GM04503 (cell line): ENCODE measurements around the gene CARF.
"Not testable (repeated sequence)": the region's sequence is repeated elsewhere in the genome, so short reads cannot be mapped to it uniquely, and the experiment has no call there.

Experiments used
- DNase-seq: peaks from one replicate; pipeline ENCODE4 v3.0.0-alpha.2; 2012; ENCODE audit warnings: low read depth

The CARF gene, protein sequence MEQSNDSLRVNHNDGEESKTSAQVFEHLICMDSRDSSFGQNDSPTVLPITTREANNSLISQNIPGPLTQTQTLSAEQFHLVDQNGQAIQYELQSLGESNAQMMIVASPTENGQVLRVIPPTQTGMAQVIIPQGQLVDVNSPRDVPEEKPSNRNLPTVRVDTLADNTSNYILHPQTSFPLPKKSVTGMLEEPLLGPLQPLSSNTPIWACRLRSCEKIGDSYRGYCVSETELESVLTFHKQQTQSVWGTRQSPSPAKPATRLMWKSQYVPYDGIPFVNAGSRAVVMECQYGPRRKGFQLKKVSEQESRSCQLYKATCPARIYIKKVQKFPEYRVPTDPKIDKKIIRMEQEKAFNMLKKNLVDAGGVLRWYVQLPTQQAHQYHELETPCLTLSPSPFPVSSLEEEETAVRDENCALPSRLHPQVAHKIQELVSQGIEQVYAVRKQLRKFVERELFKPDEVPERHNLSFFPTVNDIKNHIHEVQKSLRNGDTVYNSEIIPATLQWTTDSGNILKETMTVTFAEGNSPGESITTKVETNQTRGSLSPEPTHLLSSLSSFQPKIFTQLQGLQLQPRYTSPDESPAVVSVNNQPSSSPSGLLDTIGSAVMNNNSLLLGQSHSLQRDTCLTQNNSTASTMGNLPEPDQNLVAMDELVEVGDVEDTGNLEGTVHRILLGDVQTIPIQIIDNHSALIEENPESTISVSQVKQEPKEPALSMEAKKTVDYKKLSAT

DNA sequence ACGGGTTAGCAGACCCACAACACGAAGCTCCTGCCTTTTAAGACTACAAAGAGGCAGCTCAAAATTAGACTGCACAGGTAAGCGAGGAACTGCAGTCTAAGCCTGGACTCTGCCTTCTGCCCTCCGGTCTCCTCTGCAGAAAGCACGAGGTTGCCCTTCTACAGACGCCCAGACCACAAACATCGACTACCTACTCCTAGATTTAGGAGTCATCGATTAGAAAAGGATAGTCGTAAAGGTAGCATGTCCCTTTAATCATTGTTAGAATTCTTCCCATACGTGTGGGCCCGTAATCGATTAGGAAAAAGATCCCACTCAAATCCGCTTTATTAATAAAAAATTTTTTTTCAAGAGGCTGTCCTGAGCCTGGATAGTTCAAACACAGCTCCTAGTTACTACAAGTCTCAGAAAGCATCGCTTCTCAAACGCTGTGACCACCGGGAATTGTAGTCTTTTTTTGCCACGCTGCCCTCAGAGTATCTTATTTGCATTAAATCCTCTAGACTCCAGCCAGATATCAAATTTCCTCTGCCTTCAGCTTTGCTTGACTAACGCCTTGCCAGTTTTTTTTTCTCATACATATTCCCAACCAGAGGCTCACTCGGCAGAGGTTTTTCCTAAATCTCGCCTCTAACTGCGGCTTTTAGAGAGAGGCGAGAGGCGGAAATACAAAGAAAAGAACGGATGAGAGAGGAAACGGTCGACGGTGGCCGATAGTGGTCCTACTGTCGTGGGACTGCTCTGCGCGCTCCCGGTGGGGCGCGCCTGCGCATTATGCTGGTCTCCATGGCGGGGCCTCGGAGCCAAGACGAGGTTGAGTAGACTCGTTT is at the start of gene CARF, which contains the start of gene WDR12:
TSS of gene CARF (plus strand) at position 764 of the 830 bp plus-strand sequence. CDS start 29,628 bp downstream, outside the sequence.
TSS of gene WDR12 (minus strand) at position 162 of the 830 bp plus-strand sequence. CDS start 197 bp downstream, outside the sequence.
- DNase-seq = peak; percentile 84

DNA sequence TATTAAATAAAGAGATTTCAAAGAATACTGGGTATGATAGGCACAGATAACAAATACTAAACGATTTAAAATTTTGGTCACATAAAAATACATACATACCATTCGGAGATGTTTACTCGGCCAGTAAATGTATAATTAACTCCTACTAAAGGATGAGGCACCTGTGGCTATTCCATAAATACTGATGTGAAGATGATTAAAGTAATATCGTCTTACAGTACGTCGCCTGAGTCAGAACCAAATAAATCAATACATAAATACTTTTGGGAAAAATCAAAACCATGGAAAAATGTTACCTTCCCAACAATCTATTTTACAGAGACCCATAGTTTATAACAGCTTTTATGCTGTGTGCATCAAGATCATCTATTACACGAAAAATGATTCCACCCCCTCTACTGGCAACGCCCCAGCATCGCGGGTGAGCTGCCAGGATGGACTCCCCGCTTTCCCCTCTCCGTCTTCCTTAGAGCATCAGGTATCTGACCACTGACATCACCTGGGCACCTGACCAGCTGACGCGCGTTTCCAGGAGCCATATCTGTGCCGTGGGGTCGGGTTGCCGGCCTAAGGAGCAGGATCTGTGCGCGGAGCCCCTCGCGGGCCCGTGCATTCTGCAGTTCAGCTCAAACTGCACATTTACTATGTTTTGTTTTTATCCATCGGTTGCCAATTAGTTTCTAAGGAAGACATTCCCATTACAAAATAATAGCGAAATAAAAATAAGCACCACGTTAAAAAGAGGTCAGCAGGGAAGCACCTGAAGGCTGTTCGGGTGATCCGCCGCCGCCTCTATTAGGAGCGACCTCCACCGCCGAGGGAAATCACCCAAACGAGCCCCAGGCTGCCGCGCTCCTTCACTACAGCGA is 41.4 kb upstream of the CARF start:
- peak; percentile 14 for DNase-seq

DNA sequence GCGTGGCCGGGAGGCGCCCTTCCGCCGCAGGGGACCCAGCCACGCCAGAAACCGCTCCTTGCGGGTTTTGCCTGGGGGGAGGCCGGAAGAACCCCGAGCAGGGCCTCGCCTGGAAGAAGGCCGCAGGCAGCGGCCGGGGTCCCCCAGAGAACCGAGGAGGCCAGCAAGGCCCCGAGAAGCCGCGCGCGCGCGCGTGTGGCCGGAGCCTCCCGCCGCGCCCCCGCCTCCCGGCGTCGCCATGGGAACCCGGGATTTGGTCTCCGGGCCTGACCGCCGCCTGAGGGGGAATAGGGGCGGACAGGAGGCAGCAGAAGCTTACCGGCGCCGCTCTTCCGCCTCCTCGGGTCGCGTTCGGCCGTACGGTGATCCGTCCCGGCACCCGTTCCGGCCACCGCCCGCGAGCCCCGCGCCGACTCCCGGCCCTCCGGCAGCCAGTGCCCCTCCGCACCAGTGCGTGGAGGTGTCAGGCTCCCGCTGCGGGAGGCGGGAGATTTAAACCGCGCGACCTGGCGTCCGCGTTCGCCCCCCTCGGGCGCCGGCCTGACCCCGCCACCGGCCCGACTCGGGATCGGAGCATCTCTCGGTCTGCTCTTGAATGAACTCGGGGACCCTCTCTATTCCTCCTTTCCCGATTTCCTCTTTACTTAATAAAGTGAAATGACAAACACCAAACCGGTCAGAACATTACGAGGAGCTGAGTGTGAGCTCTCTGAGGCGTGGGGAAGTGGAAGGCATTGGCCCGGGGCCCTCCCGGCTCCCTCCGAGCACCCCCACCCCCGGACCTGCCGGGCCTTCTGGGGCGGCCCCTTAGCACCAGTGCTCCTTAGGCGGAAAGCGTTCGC is 40.6 kb upstream of the CARF start, which contains the start of gene ICA1L:
TSS of gene ICA1L (minus strand) at position 467 of the 842 bp plus-strand sequence. CDS start 42,757 bp downstream, outside the sequence.
- DNase-seq = peak; percentile 23

DNA sequence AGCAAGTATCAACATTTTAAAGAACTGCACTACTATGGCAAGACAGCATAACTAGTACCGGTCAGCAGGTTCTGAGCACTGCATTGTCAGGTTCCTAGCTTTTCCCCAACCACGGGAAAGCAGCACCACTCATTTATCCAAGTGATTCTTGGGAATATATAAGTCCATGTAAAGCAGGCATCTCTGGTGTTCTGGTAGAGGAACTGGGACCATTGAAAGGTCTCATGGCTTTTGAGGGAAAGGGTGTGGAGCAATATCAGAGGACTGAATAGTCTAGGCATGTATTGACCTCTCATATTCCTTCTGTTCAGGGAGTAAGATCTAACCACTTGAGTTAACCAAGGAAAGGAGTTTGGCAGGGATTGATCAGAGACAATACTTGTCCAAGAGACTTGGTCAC is 34.4 kb upstream of the CARF start:
- no peak for DNase-seq

DNA sequence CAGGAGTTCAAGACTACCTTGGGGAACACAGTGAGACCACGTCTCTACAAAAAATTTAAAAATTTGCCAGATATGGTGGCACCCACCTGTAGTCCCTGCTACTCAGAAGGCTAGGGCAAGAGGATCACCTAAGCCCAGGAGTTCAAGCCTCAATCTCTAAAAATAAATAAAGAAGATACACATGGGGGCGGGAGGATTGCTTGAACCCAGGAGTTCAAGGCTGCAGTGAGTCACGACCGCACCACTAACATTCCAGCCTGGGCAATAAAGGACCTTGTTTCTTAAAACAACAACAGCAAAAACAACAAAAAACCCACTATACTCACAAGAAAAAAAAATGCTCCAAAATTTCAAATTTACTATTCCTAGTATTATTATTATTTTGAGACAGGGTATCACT is 30.5 kb upstream of the CARF start:
- no peak for DNase-seq

DNA sequence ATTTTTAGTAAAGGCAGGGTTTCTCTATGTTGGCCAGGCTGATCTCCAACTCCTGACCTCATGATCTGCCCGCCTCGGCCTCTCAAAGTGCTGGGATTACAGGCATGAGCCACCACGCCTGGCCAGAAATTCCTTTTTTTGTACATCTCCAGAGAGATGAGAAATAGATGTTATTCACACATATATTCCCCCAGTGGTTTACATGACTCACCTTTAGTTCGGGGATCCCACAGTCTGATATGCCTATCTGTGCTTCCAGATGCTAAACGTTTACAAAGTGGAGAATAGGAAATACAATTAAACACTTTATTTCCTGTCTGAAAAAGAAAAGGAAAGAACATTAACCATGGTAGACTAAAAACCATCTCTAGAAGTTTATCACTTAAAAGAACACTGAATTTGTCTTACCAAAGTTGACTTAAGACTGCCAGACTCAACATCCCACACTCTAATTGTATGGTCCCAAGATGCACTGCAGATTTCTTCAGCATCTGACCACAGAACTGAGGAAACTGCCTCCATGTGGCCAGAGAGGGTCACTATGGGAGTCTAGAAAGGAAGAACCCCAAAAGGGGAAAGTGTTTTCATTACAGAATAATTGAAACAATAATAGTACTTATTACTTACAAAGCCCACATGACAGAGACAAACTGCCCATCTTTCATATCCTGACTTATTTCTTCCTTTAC is 27.9 kb upstream of the CARF start:
- no peak for DNase-seq

DNA sequence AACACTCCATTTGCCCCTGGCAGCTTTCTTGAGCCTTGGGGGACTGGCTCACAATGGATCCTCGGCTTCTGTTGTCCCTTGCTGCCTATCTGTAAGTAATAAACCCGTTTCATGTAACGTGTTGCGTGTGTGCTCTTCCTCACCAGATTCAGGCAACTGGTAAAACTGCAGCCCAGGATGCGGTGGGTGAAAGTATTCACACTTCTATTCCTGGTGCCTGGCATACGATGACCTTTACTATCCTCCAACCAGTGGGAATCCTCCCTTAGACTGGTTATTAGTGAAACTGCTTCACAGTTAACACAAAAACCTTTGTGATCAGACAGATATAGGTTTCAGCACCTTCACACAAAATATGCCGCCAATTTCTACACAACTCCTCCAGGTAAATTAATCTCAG is 26.9 kb upstream of the CARF start:
- no peak for DNase-seq

DNA sequence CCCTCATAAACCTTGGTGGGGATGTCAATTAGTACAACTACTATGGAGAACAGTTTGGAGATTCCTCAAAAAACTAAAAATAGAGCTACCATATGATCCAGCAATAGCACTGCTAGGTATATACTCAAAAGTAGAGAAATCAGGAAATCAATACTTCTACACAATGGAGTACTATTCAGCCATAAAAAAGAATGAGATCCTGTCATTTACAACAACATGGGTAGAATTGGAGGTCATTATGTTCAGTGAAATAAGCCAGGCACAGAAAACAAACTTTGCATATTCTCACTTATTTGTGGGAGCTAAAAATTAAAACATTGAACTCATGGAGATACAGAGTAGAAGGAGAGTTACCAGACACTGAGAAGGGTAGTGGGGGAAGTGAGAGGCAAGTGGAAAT is 6.6 kb upstream of the CARF start:
- DNase-seq = not testable (repeated sequence)

DNA sequence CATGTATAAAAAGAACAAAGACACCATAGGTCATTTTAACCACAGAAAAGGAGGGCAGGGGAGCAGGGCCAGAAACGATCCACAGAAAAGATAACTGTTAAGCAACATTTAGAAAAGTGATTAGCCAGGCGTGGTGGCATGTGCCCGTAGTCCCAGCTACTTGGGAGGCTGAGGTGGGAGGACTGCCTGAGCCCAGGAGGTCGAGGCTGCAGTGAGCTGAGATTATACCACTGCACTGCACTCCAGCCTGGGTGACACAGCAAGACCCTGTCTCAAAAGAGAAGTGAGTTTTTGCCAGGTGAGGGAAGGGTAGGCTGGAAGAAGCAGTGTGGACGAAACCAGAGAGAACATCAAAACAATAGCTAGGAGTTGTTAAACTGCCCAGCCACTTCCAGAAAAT is 3.9 kb upstream of the CARF start:
- DNase-seq = no peak

DNA sequence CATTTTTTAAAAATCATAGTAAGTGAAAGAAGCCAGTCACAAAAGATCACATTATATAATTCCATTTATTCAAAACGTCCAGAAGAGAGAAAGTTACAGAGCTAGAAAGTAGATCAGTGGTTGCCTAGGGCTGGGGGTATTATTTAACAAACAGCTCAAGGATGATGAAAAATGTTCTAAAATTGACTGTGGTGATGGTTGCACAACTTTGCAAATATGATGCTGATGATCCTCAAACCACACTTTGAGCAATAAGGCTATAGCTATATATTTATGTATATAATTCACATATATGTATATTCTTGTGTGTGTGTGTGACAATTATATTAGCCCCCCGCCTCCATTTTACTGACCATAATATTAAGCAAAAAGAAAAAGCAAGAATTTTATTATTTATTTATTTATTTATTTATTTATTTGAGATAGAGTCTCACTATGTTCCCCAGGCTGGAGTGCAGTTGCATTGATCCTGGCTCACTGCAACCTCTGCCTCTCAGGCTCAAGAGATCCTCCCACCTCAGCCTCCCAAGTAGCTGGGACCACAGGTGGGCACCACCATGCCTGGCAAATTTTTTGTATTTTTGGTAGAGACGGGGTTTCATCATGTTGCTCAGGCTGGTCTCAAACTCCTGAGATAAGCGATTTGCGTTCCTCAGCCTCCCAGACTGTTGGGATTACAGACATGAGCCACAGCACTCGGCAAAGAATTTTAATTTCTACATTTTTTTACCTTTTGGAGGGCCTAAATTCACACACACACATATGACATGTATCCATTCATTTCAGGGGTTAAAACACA is 2.5 kb upstream of the CARF start:
- no peak for DNase-seq

DNA sequence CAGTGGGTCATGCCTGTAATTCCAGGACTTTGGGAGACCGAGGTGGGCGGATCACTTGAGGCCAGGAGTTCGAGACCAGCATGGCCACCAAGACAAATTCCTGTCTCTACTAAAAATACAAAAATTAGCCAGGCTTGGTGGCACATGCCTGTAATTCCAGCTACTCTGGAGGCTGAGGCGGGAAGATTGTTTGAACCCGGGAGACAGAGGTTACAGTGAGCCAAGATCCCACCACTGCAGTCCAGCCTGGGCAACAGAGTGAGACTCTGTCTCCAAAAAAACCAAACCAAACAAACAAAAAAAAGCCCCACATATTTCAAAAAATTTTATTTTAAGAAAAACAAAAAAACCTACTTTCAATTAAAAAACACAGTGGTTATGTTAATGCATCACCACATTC is 1.8 kb upstream of the CARF start:
- not testable (repeated sequence) for DNase-seq

DNA sequence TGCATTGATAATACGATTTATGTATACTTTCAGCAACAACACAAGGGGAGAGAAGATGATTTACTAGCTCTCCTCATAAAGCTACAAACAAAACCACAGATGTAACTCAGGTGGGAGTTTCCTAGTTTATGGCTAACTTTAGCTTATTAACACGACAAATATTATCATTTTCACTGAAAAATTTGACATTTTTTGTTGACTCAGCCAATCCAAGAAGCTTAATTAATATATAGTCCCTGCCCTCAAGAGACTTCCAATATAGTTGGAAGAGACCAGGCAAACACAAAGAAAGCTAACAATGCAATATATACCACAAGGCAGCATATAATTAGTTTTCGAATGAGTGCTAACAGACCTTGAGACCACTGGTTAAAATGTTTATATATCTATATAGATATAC is 1.4 kb upstream of the CARF start:
- DNase-seq = no peak

DNA sequence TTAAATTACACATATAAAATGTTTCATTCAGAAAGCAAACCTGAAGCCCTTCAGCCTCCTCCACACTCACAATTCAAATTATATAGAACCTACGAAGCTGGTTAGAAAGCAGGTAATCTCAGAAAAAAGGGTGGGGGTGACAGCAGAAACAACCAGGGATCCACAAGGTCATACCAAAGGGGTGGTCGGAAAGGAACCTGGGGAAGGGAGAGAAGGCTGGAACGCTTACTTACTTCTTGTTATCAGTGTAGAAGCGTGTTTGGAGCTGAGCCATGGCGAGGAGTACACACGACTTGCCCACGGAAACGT is 918 bp upstream of the CARF start:
- DNase-seq = no peak

DNA sequence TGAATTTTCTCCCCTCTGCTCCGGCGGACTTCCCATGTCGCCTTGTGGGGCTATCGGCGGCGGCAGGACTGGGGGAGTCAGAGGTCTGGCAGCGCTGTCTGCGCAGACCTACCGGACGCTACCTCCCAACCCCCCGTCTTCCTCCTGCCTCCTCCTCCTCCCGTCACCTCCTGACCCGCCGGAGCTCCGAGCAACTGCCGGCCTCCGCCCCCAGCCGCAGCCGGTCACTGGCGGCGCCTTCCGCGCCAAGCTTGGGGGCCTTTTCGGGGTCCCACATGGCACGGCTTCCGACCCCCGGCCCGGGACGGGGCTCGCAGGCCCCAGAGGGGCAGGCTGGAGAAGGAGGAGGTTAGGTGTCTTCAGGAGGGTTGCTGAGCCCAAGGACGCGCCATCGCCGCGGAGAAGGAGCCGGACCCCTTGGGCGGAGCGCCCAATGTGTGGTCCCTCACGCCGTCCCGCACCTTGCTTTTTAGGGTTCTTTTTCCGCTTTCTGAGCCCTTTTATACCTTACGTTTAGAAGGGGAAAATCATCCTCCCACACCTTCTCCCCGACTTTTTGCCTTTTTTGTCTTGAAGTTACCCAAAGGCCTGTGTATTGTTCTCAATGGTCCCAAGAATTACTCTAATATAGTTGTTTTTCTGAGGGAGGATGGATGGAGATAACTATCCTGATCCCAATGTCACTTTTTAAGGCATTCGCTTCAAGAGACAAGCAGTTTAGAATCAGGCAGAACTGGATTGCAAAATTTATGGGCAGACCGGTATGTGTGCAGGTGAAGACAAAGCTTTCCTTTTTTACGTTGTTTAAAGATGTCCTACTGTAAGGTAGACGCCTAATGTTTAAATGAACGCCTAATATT is 497 bp downstream of the CARF start:
- DNase-seq = not testable (repeated sequence)

DNA sequence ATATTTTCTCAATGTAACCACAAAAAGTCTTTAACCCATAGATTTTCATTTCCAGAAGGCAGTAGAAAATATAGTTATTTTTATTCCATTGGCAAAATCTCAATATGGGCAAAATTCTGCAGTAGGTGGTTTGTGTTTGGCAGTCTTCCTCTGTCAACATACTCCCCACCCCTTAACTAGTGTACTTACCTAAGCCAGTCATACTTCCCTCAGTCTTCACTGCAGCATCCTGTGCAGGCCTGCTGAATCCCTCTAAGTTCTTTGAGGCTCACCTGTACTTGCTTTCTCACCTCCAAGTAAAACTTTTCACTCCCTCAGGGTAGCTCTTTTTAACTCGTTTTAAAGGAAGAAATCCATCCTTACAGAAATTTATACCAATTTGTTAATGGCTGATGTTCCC is 6.8 kb downstream of the CARF start:
- no peak for DNase-seq

DNA sequence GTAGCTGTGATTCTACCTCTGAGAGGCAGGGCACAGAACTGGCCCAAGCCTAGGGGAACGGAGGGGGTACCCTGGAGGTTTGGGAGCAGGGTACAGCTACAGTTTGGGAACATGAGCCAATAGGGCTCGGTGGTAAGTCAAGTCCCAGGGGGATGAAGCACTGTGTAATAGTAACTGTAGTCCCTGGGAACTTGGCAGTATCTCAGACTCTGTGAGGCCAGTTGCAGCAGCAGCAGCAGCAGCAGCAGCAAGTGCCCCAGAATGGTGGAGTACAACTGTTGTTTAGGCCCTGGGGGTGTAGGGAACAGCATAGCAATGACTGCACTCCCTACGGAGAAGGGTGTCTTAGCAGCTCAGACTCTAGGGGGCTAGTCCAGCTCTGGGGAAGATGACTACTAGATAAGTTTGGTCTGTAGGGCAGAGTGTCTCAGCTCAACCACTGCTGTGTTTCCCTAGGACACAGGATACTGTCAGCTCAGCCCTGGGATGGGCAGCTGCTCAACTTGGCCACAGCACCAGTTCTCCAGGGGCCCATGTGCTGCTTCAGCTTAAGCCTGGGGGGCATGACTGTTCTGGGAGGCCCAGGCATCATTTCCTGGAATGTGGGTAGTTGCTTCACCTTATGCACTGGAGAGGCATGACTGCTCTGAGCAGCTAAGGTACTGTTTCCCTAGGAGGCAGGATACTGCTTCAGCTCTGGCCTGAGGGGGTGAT is 20.5 kb downstream of the CARF start:
- peak; percentile 31 for DNase-seq

DNA sequence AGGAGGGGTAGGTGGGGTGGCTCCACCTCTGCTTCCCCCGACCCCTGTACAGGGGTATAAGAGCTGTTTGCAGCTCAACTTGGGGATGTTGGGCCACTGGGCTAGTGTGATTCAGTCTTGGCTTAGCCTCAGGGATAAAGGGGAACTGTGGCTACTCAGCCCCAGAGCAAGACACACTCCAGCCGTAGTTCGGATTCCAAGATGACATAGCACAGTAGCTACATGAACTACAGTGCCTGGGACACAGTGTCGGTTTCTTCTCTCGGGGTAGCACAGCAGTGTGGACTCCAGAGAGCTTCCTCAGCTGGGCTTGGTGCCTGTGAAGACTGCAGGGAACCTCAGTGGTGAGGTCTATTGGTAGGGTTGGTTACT is 21.1 kb downstream of the CARF start:
- DNase-seq = no peak
